HuH-7 (cell line): ENCODE results near the gene KNDC1.
"Not testable (repeated sequence)": the region's sequence is repeated elsewhere in the genome, so short reads cannot be mapped to it uniquely, and the experiment has no call there.

Source experiments
- DNase-seq: peaks from one replicate; pipeline ENCODE4 v3.0.0; 2011; ENCODE audit warnings: low spot score

KNDC1 gene

DNA sequence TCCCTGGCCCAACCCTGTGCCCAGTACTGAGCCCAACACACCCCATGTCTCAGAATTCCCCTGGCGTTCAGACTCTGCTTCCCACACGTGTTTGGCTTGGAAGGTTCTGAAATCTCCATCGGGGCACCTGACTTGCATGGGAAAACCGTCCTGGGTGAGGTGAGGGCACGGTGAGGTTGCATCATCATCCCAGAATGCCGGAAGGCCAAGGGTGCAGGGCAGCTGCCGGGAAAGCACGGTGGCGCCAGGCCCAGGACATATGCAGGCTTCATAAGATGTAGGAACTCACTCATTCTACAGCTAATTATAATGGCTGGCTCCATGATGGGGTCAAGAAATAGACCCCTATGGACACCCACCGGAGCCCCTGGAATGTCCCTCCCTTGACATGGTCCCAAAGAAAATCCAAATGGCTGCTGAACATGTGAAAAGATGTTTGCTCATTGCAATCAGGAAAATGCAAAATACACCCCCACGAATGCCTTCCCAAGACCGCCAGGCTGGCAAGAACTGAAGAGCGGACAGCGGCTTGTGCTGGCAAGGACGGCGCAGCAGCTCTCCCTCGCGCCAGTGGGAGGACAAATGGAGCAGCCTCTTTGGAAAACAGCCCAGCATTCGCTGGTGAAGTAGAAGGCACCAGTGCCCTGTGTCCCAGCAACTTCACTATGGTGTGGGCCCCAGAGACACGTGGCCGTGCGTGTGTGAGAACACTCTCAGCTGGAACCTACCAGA, 2.3 kb downstream of the KNDC1 start:
- DNase-seq: no peak

DNA sequence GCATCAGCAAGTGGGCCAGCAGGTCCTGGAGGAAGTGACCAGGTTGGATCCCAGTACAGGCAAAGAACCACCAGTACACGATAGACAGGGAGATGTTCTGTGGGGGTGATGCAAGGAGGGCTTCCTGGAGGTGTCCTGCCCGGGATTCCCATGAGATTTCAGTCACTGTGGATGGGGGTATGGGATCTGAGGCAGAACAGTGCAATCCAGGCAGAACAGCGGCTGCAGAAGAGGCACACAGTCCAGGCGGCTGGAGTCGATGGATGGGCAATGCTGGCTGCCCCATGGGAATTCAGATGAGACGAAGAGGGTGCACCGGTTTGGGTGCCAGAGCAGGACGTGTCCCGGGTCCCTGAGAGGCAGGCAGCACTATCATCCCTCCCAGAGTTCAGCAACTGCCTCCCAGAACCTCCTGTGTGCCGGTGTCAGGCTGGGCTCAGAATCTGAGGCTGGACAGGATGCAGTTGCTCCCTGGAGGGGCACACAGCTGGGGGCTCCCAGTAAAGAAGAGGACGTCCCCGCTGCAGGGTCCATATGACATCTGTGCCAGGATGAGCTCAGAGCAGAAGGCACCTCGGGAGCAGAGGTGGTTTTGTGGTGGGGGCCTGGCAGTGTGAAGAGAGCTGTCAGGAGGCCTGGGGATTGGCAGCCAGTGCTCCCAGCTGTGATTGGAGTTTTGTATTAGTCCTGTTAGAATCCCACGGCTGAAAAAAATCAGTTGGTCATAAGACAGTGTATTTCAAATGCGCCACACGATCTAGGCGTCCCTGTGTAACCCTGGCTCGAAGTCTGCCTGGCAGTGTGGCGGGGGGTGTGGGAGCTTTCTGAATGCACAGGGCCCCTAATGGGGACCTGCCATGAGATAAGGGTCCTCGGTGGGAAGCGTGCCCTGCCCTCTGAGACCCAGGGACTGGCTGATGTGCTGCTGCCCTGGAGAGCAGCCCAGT, 3.2 kb downstream of the KNDC1 start:
- DNase-seq: no peak

GRCh38 chr10:133163889-133164815, 4.1 kb downstream of the KNDC1 start:
- no peak for DNase-seq

GRCh38 chr10:133164816-133165555, 5.0 kb downstream of the KNDC1 start:
- no peak for DNase-seq

DNA sequence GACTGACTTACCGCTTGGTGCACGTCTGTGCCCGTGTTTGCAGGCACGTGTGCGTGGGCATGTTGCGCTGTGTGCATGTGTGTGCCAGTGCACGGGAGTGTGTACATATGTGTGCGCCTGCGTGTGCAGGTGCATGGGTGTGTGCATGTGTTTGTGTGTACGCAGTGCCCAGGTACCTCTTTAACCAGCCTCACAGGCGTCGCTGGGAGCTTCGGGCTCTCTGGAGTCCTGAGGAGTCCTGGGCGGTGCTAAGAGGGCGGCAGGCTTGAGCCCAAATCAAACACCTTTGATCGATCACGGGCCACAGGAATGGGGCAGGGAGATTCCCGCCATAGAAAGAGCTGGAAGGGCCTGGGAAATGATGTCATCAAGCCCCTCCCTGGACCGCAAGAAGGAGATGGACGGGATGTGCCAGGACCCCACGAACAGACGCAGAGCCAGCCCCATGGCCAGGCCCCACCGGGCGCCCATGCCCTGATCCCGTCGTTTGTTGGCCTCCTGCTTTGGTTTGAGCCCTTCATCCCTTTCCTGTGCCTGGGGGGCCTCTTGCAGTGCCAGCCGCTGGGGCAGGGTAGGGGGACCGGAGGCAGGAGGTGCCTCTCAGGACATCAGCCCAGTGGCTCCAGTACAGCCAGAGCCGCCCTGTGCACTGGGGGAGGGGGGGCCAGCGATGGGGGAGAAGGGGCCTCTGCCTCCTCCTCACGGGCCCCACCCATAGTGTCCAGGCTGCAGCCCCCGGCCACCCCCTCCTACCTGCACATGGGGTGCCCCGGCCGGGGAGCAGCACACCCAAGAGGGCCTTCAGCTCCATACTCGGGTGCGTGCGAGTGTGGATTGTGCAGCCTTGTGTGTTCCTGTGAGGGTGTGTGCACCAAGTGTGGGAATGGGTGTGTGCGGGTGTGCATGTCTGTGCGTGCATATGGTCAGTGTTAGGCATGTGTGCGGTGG, 5.8 kb downstream of the KNDC1 start:
- no peak for DNase-seq

DNA sequence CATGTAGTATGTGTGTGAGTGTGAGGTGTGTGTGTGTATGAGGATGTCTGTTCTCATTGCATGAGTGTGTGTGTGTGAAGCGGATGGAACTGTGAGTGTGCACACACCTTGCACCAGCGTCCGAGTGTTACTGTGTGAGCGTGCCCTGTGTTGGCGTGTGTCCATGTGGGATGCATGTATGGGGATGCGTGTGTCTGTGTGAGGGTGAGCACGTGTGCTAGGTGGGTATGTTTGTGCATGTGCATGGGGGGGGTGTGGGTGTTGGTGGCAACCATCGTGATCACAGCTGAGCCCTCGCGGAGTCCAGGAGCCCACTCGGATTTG, 6.4 kb downstream of the KNDC1 start:
- DNase-seq: no peak

- DNase-seq: no peak
These were observed 7.0 kb downstream of the KNDC1 start for GRCh38 chr10:133166828-133167692.

DNA sequence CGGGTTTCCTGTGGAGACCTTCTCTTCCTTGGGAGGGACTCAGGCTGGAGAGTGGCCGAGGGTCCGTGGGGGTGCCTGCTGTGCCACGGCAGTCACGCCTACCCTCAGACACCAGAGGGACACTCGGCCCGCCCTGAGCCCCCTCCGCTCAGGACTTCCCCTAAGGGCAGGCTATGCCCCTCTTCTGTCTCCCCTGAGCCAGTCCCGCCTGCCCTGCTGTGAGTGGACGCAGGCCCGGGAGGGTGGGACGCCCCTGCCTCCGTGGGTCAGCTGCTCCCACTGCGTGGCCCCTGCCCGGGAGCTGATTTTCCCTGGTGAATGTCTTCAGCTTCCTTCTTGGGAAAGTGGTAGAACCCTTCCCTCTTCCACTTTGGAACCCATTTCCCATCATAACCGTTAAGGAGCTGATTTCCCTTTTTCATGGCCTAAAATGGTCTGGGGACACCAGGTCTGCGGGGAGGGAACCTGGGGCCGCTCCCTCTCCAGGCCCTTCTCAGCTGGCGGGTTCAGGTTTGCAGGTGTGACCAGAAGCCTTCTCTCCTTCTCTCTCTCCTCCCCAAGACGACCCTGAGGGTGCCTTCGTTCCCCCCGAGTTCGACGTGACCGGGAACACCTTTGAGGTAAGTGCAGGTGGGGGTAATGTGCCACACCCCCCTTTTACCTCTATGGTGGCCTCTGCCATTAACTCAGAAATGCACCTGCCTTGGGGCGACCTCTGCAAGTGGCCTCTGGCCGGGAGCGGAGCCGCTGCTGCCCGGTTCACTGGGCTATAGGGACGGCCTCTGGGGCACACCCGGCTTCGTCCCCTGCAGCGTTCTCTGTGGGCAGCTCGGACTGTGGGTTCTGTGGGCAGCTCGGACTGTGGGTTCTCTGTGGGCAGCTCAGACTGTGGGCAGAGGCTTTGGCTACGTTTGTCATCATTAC, 7.9 kb downstream of the KNDC1 start:
- DNase-seq: no peak

GRCh38 chr10:133168617-133169031, 8.6 kb downstream of the KNDC1 start:
- no peak for DNase-seq

DNA sequence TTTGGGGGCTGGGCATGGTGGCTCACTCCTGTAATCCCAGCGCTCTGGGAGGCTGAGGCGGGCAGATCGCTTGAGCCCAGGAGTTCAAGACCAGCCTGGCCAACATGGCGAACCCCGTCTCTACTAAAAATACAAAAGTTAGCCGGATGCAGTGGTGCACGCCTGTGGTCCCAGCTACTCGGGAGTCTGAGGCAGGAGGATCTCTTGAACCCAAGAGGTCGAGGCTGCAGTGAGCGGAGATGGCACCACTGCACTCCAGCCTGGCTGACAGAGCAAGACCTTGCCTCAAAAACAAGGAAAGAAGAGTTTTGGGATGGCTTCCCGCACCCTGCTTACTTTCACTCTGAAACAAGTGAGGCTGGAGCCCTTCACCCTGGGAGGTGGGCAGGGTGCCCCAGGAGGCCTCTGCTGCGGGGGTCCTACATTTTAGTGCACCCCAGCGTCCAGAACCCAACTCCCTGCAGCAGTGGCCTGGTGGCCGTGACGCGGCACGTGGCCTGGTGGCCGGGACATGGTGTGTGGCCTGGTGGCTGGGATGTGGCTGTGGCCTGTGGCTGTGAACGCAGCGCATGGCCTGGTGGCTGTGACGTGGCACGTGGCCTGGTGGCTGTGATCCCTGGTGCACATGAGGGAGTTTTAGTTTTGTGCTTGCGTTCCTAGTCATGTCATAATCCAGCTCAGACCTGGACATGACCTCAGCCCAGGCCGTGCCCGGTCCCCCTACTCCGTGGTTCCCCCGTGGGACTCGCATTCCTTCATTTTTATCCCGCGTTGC, 9.3 kb downstream of the KNDC1 start:
- DNase-seq: no peak

- DNase-seq: no peak
These were observed 10.1 kb downstream of the KNDC1 start for GRCh38 chr10:133170092-133170491.

- DNase-seq: no peak
These were observed 14.0 kb downstream of the KNDC1 start for GRCh38 chr10:133173860-133174640.

GRCh38 chr10:133174689-133175263, 14.8 kb downstream of the KNDC1 start:
- no peak for DNase-seq

GRCh38 chr10:133175624-133176023, 15.6 kb downstream of the KNDC1 start:
- DNase-seq: not testable (repeated sequence)

GRCh38 chr10:133176546-133176945, 16.5 kb downstream of the KNDC1 start:
- DNase-seq: no peak
